ENCODE measurements around the gene PTPRN2.

PTPRN2 gene

GRCh38 chr7:158248816-158249215, 338.8 kb downstream of the PTPRN2 start:
- no peak overlapping the region for H3K4me3 ChIP-seq (ENCODE audit: low read depth, low read length)
- TF ChIP-seq CTCF (IDR thresholded peaks at IDR 0.05; ENCODE audit: low read depth, low read length, missing control alignments), result no peak
- DNase-seq (ENCODE audit: low read depth), result no peak

- no peak for TF ChIP-seq CTCF (IDR thresholded peaks at IDR 0.05; ENCODE audit: low read depth, low read length, missing control alignments)
- no peak overlapping the region for H3K4me3 ChIP-seq (ENCODE audit: low read depth, low read length)
- no peak for DNase-seq (ENCODE audit: low read depth)
Measured at GRCh38 chr7:158247758-158248487, 339.7 kb downstream of the PTPRN2 start.

- DNase-seq (ENCODE audit: low read depth), result no peak
- TF ChIP-seq CTCF (IDR thresholded peaks at IDR 0.05; ENCODE audit: low read depth, low read length, missing control alignments), result no peak
Measured at GRCh38 chr7:158246960-158247673, 340.5 kb downstream of the PTPRN2 start.

DNA sequence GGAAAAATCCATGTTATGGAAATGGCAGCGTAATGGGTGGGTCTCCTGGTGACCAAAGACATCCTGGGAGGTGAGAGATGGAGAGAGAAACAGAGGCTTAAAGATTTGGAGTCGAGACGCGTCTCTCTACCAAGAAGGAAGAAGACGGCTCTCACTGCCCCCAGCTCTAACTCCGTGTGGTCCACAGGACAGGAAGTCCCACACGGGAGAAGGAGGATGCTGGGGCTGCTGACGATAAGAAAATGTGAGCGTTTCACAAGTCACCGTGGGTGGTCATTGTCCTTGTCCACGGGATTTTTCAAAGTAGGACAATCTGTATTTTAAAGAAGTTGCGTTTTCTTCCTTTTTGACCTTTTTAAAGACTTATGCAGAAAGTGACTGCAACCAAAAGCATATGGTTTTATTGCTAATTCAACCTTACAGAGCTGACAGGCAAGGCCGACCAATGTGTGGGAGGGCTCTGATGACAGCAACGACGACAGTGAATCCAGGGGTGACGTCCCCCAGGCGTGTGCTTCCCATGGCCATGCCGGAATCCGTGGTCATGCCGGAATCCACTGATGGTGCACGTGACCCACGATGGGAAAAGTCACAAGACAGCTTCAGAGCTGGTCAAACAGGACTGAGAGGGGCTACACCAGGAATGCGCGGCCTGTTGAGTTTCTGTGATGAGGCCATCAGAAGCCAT, 341.2 kb downstream of the PTPRN2 start:
- no peak for TF ChIP-seq CTCF (IDR thresholded peaks at IDR 0.05; ENCODE audit: low read depth, low read length, missing control alignments)
- no peak overlapping the region for H3K4me3 ChIP-seq (ENCODE audit: low read depth, low read length)
- no peak for DNase-seq (ENCODE audit: low read depth)

More at GRCh38 chr7:158246960-158247673, 340.5 kb downstream of the PTPRN2 start:
- H3K4me3 ChIP-seq (ENCODE audit: low read depth, low read length), result no peak overlapping the region

GRCh38 chr7:158245724-158246041, 341.9 kb downstream of the PTPRN2 start:
- TF ChIP-seq CTCF (IDR thresholded peaks at IDR 0.05; ENCODE audit: low read depth, low read length, missing control alignments), result no peak
- H3K4me3 ChIP-seq (ENCODE audit: low read depth, low read length), result no peak overlapping the region
- DNase-seq (ENCODE audit: low read depth), result no peak

DNA sequence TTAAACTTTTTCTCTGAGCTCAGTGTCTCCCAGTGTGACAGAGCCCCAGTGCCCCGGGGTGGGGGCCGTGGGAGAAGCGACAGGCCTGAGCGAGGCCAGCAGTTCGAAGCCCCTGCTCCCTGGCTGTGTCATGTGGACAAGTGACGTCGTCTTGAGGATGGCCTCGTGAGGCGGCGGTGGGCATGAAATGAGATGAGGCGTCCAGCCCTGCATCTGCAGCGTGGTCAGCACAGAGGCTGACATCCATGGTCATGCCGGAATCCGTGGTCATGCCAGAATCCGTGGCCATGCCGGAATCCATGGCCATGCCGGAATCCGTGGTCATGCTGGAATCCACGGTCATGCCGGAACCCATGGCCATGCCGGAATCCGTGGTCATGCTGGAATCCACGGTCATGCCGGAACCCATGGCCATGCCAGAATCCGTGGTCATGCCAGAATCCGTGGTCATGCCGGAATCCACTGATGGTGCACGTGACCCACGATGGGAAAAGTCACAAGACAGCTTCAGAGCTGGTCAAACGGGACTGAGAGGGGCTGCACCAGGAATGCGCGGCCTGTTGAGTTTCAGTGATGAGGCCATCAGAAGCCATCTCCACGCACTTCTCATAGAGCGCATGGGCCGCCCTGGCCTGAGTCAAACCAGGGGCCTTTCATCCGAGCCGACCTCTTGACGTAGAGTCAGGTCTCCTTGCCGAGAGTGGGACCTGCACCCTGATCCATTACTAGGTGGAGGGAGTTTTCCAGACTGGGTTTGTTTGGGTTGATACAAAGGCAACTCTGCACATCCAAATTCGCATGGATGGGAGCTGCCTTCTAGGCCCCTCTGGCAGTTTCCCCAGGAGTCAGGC, 342.5 kb downstream of the PTPRN2 start:
- no peak for DNase-seq (ENCODE audit: low read depth)
- H3K4me3 ChIP-seq (ENCODE audit: low read depth, low read length), result no peak overlapping the region
- TF ChIP-seq CTCF (IDR thresholded peaks at IDR 0.05; ENCODE audit: low read depth, low read length, missing control alignments), result no peak
